GM19351 (cell line): ENCODE data around the gene RBM14.
"Not testable (repeated sequence)": the region's sequence is repeated elsewhere in the genome, so short reads cannot be mapped to it uniquely, and the experiment has no call there.

Experiments used
- ATAC-seq: cut with Tn5 transposase; IDR thresholded peaks from one replicate; pipeline ENCODE4 v1.9.1; 2021; ENCODE audit warnings: mild to moderate bottlenecking, moderate library complexity; ENCODE audit not compliant: unreplicated experiment

Gene RBM14, protein sequence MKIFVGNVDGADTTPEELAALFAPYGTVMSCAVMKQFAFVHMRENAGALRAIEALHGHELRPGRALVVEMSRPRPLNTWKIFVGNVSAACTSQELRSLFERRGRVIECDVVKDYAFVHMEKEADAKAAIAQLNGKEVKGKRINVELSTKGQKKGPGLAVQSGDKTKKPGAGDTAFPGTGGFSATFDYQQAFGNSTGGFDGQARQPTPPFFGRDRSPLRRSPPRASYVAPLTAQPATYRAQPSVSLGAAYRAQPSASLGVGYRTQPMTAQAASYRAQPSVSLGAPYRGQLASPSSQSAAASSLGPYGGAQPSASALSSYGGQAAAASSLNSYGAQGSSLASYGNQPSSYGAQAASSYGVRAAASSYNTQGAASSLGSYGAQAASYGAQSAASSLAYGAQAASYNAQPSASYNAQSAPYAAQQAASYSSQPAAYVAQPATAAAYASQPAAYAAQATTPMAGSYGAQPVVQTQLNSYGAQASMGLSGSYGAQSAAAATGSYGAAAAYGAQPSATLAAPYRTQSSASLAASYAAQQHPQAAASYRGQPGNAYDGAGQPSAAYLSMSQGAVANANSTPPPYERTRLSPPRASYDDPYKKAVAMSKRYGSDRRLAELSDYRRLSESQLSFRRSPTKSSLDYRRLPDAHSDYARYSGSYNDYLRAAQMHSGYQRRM

DNA sequence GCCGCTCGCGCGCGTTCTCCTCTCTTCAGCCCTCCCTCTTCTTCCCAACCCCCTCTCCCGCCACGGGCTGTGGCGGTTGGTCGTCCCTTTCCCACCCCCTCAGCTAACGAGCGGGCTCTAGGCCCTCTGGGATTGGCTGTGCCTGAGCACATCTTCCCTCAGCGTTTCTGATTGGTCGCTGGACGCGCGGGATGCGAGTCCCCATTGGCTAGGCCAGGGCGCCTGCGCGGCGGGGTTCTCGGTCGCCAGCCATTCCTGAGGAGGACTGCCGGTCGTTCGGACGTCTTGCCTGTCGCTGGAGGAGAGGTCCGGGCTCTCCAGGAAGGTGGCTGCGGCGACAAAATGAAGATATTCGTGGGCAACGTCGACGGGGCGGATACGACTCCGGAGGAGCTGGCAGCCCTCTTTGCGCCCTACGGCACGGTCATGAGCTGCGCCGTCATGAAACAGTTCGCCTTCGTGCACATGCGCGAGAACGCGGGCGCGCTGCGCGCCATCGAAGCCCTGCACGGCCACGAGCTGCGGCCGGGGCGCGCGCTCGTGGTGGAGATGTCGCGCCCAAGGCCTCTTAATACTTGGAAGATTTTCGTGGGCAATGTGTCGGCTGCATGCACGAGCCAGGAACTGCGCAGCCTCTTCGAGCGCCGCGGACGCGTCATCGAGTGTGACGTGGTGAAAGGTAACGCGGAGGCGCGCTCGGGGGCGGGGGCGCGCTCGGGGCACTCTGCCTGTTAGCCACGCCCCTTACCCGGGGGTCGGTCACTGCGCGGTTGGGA lies at the start of gene RBM14:
Gene RBM14 (plus strand): TSS at position 252 of the 776 bp plus-strand sequence. CDS start 91 bp downstream, at position 343.
- ATAC-seq = peak; percentile 90

DNA sequence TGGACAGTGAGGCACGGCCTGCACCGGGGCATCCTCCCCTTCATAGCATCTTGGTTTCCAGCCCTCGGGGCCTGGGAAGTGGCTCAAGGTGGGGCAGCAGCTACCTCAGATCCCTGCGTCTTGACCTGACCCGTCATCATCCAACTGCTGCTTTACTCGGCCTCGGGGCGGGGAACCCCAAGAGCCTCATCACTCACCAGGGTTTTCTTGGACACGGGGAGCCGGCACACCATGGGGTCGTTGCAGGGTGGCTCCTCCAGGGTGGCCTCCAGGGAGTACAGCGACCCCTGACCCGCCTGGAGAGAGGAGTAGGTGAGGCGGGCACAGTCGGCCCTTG lies 48.7 kb upstream of the RBM14 start:
- ATAC-seq = no peak

DNA sequence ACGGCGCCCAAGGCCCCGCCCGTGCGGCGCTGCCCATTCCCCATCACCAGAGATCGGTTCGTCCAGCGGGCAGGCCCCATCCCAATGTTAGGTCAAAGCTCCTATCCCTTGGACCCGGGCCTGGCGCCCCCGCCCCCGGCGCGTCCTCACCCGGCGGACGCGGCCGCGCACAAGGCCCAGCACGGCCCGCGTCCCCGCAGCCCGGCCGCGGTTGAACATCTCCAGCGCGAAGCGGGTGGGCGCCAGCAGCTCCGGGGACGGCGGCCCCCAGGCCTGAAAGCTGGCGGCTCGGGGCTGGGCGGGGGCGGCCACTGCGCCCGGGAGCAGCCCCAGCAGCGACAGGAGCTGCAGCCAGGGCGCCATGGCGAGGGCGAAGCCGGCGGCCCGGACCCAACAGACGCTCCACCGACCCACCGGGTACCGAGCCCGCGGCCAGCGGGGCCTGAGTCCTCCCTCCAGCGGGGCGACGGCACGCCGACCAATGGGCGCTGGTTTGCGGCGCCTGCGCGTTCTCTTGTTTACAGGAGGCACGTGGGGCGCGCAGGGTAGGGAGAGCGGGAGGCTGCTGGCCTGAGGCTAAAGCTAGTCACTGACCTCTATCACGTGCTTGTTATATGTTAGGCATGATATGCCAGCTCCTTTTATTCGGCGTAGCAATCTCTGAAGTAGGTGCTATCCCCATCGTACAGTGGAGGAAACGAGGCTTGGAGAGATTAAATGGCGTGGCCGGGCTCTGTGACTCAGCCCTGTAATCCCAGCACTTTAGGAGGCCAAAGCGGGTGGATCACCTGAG lies 48.1 kb upstream of the RBM14 start, which contains the start of gene CTSF:
Gene CTSF (minus strand): TSS at position 483 of the 793 bp plus-strand sequence. CDS start 120 bp downstream, at position 363.
- no peak for ATAC-seq

DNA sequence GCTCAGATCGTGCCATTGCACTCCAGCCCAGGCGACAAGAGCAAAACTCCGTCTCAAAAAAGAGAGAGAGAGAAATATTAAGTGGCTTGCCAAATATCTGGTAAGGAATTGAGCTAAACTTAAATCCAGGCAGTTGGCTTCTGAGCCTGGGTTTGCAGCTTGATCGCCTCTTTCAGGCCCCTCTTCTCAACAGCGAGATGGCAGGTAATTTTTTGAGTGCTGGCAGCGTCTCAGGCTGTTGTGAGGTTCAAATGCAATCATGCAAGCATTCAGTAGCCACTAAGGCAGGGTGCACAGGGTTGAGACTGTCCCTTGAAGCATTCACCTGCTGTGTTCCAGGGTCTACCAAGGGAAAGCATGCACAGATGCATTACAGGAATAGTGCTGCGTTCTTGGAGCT lies 47.4 kb upstream of the RBM14 start:
- no peak for ATAC-seq

DNA sequence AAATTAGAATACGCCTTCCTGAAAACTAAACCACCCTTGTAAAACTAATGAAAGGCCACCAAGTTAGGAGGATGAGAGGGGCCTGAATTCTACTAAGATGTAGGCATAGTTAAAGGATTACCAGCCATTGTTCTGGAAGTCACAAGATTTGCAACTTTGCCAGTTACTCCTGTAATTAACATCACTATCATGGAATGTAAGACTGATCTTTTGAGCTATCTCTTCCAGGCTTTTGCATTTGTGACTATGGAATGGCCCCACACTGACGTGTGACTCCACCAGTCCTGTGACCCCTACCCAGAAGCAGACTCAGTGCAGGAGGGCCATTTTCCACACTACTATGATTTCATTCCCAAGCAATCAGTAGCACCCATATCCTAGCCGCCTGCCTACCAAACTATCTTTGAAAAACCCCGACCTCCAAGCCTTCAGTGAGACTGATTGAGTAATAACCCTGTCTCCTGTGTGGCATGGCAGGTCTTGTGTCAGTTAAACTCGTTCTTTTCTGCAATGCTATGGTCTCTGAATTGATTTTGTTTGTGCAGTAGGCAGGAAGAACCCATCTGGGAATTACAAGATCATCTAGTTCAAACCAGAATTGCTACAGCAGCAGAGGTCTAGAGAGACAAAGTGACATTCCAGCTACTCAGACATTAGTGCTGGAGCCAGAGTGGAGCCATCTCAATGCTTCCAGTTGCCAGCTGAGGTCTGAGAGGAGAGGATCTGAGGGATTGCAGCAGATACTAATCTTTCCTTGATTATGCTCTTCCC lies 46.2 kb upstream of the RBM14 start:
- ATAC-seq = no peak

DNA sequence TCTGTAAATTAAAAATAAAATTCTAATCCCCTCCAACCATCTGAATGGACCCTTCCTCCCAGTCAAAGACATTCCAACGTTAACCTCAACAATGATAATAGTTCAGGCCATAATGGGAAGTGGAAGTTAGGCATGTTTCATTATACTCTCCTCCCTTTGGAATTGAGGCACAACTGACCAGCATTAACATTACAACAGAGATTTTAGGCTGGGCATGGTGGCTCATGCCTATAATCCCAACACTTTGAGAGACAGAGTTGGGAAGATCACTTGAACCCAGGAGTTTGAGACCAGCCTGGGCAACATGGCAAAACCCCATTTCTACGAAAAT lies 45.6 kb upstream of the RBM14 start:
- no peak for ATAC-seq

DNA sequence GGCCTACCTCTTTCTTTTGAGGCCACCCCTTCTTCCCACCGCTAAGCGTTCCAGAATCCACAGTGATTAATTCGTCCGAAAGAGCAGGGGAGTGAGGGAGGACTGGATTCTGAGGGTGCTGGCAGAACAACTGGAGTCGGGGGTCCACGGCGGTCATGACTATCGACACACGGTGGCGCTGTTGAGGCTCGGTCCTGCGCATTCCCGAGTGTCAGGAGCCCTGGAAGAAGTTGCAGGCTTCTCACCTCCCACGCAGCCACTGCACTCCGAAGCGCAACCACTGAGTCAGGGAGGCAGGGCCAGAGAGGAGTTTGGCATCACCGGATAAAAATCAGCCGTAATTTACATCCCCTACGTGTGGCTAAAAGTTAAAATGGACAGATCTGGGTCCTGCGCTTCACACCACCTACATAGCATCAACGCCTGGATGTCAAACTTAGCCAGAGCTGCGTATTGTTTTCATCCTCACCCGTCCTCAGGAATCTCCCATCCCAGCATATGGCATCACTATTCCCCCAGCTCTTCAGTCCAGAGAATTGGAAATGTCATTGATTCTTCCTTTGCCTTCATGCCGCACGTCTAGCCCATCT lies 37.3 kb upstream of the RBM14 start:
- no peak for ATAC-seq

DNA sequence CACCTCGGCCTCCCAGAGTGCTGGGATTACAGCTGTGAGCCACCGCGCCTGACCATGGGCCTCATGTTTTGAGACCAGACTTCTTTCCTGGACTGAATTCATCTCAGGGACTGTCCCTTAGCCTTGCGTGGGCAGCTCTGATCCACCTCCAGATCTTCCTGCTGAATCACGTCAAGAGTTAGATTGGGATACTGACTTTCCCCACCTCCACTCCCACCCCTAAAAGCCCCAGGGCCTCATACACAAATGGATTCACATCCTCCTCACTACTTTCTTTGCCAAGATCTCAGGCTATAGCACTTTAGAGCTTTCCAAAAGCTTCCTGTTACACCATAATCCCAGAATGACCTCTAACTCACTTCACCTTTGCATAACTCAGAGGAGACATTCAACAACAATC lies 35.6 kb upstream of the RBM14 start:
- ATAC-seq = no peak

DNA sequence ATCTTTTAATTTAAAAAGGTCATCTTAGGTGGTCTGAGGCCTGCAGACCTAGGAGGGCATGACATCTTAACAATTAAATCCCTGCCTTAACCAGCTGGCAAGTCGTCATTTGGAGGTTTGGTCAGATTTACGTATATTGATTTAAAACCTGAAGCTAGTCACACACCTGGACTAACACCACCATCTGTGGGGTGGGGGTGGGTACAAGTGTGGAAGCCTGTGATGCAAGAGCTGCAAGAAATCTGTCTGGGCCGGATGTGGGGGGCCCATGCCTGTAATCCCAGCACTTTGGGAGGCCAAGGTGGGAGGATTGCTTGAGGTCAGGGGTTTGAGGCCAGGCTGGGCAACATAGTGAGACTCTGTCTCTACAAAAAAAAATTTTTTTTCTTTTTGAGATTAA lies 35.2 kb upstream of the RBM14 start:
- ATAC-seq = no peak

DNA sequence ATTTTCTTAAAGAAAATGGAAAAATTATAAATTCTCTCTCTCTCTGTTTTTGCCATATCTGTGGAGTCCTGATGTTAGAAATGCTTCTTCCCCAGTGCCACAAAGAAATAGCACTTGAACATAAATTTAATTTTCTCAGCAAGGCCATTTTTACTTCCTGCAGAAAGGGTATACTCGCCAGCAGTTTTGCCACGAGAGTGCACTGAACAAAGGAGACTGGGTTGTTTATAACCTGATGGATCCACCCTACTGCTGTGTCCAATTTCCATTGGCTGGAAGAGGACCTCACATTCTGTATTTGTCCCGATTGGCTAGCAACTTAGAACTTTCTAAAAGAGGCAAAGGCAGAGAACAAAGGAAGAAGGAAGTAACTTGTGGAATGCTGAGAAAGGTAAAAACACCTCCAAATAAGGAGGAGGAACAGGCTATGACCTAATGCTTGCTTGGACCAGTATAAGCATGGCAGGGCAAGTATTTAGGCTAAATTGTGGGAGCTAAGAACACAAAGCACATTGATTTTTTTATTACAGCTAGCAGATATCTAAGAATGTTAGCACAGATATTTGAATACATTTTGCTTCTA lies 33.8 kb upstream of the RBM14 start:
- ATAC-seq = not testable (repeated sequence)

DNA sequence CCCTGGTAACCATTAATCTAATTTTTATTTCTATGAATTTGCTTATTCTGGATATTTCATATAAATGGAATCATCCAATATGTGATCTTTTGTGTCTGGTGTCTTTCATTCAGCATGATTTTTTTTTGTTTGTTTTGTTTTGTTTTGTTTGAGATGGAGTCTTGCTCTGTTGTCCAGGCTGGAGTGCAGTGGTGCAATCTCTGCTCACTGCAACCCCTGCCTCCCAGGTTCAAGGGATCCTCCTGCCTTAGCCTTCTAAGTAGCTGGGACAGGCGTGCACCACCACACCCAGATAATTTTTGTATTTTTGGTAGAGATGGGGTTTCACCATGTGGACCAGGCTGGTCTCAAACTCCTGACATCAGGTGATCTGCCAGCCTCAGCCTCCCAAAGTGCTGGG lies 31.0 kb upstream of the RBM14 start:
- ATAC-seq = not testable (repeated sequence)

DNA sequence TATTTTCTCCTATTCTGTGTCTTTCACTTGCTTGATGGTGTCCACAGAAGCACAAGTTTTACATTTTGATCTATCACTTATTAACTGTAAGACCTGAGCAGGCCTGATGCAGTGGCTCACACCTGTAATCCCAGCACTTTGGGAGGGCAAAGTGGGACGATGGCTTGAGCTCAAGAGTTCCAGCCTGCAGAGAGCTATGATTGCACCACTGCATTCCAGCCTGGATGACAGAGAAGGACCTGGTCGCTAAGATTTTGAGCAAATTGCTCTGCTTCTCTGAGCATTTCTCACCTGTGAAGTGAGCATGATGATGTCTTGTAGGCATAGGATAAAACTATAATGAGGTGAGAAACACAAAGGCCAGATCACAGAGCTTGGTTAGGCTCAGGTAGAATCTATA lies 30.3 kb upstream of the RBM14 start:
- ATAC-seq = no peak

DNA sequence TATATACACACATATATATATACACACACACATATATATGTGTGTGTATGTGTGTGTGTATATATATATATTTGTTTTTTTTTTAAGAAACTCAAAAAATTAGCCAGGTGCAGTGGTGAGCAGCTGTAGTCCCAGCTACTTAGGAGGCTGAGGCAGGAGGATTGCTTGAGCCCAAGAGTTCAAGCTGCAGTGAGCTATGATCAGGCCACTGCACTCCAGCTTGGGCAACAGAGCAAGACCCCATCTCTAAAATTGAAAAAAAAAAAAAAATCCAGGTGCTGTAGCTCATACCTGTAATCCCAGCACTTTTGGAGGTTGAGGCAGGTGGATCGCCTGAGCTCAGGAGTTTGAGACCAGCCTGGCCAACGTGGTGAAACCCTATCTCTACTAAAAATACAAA lies 27.1 kb upstream of the RBM14 start:
- not testable (repeated sequence) for ATAC-seq

DNA sequence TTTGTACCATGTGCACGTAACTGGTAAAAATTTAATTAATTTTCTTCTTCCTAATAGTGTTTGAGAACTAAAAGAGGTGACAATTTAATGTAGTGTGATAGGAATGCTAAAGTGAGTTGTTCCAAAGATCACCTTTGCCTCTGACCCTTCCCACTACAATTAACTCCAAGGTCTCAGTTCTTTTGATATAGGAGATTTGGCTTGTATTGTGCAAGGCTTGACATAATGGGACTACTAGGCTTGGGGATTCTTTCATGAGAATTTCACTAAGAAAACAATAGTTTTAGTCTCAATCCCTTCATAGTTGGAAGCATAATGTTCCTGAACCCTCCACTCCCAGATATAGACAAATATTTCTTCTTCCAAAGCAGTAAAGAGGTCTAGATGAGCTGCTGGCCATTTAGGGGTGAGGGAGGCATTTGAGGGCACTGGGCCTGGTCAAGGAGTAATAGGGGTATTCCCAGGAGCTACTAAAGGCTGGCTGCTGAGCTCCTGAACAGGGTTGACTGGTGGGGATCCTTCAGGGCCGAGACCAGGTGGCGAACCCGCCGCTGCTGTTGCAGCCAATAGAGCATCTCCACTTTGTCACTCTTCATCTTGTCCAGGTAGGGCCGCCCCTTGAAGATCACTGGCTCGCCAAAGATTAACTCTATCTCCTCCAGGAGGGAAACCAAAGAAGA lies 26.3 kb upstream of the RBM14 start:
- ATAC-seq = no peak

DNA sequence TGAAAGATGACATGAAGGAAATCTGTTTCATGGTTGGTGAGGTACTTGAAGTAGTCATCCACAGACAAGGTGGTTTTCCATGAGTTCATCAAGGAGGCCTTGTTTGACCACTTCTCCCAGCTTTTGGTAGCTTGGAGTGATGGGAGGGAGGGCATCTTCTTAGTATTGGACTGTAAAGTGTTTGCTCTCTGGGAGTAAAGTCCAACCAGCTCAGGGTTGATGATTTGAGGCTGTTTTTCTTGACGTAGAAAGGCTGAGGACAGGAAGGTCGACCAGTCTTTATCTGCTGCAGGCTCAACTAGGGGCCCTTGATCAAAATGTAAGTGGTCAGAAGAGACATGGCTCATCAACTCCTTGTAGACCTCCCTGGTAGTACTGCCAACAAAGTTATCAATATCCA lies 25.3 kb upstream of the RBM14 start:
- ATAC-seq = no peak

DNA sequence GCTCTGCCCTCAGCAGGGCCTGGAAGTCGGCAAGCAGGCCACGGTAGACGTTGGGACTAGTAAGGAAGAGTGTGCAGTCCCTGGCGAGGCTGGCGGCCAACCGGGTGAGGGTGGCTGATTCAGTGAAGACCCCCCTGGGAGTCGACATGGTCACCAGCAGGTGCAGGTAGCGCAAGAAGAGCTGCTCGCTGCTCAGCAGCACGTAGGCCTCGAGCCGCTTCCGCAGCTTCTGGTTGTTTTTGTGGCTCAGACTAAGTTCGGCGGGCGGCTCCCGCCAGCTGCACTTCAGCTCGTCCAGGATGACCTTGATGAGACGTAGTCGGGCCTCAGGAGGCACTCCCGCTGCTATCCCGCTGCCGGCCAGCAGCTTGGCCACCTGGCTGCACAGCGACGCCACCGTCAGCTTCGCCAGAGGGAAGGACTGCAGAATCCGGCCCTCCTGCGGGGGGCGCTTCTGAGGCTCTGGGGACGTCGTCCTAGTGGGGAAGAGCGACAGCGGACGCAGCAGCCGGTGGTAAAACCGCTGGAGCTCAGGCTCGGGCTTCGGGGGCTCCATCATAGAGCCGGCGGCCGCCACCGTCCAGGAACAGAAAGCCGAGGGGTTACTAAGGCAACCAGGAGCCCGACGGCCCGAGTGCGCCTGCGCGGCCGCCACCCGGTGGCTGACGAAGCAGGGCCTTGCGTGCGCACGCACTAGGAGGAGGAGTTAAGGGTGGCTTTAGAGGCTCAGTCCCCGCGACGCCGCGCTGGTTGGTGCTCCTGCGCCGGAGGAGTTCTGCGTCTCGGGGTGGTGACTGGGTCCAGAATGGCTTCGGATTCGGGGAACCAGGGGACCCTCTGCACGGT lies 23.8 kb upstream of the RBM14 start, which contains the start of the genes CCDC87 and CCS:
Gene CCDC87 (minus strand): TSS at position 607 of the 846 bp plus-strand sequence. CDS start 48 bp downstream, at position 559.
Gene CCS (plus strand): TSS at position 729 of the 846 bp plus-strand sequence. CDS start 77 bp downstream, at position 806.
- ATAC-seq = peak; percentile 89

DNA sequence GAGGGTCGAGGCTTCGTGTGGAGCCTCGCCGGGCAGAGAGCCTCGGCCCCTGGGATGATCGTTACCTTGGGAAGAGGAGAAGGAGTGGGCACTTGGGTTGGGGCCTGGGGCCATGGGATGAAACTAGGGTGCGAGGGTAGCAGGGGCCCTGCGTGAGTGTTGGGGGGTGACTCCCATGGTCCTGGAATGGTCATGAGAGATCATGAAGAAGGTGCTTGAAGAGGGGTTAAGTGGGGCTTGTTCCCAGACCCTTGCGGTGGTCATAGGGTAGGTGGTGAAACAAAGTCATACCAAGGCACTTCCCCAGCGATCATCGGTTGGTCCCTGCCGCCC lies 23.2 kb upstream of the RBM14 start:
- no peak for ATAC-seq

DNA sequence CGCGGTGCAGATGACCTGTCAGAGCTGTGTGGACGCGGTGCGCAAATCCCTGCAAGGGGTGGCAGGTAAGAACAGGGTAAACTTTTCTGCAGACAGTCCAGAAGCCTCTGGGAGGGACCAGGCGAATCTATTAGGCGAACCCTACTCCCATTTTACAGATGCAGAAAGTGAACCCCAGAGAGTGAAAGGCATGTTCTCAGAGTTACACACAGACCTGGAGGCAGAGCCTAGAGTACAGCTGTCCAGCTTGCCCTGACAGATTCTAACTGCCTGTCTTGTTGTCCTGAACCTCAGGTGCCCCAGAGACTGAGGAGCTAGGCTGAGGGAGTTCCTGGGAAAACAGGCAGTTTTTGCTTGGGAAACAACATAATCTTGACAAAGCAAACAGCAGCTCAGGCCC lies 22.8 kb upstream of the RBM14 start:
- ATAC-seq = no peak
